ENCODE data around the gene ATG16L1.

- TF ChIP-seq CTCF (IDR thresholded peaks at IDR 0.05; ENCODE audit: low read depth, low read length) (no peak), EZH2phosphoT487 (IDR thresholded peaks at IDR 0.05; ENCODE audit: low read depth) (no peak)
These were observed 88.0 kb downstream of the ATG16L1 start for GRCh38 chr2:233339427-233339826.

Measured in OCI-LY3 (cell line).